Measurements from ENCODE around the gene KDF1. TPM values are rescaled to one million over a fixed set of nuclear protein-coding genes. Genes with fewer than 3 reads are reported as not detected.
"Not testable (repeated sequence)": the region's sequence is repeated elsewhere in the genome, so short reads cannot be mapped to it uniquely, and the experiment has no call there.

Gene KDF1
- total RNA-seq, 1 donor from 2014 or later, result 0.37 TPM

GRCh38 chr1:26996024-26996423 is 35.8 kb upstream of the KDF1 start:
- intact Hi-C loops (cut with micrococcal nuclease), result loop anchor here (5.0 kb wide), 1 partner anchor 101 kb away; no protein-coding TSS in a partner anchor
- DNase-seq (no peak), ATAC-seq (no peak)

GRCh38 chr1:26994787-26995517 is 34.7 kb upstream of the KDF1 start:
- intact Hi-C loops (cut with micrococcal nuclease), result loop anchor here (5.0 kb wide), 1 partner anchor 102 kb away; no protein-coding TSS in a partner anchor
- DNase-seq, result no peak
- no peak for ATAC-seq

- intact Hi-C loops (cut with micrococcal nuclease), result no loop called here
- DNase-seq, result peak; percentile 57
- ATAC-seq, result peak; percentile 4
Observed at GRCh38 chr1:26994020-26994786, 33.9 kb upstream of the KDF1 start.

- ATAC-seq, result peak; percentile 75
- intact Hi-C loops (cut with micrococcal nuclease), result no loop called here
- peak; percentile 88 for DNase-seq
Observed at GRCh38 chr1:26993237-26994019, 33.2 kb upstream of the KDF1 start, which contains the start of gene TRNP1. Gene TRNP1 (plus strand): TSS chr1:26993692. CDS start chr1:26993787, 95 bp downstream.

GRCh38 chr1:26991310-26992116 is 31.2 kb upstream of the KDF1 start:
- intact Hi-C loops (cut with micrococcal nuclease), result no loop called here
- DNase-seq (no peak), ATAC-seq (no peak)

GRCh38 chr1:26989403-26990109 is 29.3 kb upstream of the KDF1 start:
- ATAC-seq; DNase-seq; intact Hi-C loops (cut with micrococcal nuclease): not testable (repeated sequence)

GRCh38 chr1:26986658-26987057 is 26.4 kb upstream of the KDF1 start:
- intact Hi-C loops (cut with micrococcal nuclease), result no loop called here
- DNase-seq (no peak), ATAC-seq (no peak)

- intact Hi-C loops (cut with micrococcal nuclease), result no loop called here
- no peak for DNase-seq
- ATAC-seq, result no peak
Observed at GRCh38 chr1:26984291-26984690, 24.0 kb upstream of the KDF1 start.

GRCh38 chr1:26983863-26984262 is 23.6 kb upstream of the KDF1 start:
- ATAC-seq (no peak), DNase-seq (no peak)
- intact Hi-C loops (cut with micrococcal nuclease), result no loop called here

GRCh38 chr1:26981146-26981846 is 21.0 kb upstream of the KDF1 start:
- DNase-seq (no peak), ATAC-seq (no peak)
- intact Hi-C loops (cut with micrococcal nuclease), result no loop called here

- ATAC-seq, result no peak
- DNase-seq, result no peak
- intact Hi-C loops (cut with micrococcal nuclease), result no loop called here
Observed at GRCh38 chr1:26978901-26979300, 18.6 kb upstream of the KDF1 start.

- intact Hi-C loops (cut with micrococcal nuclease), result no loop called here
- ATAC-seq (no peak), DNase-seq (no peak)
Observed at GRCh38 chr1:26976621-26977510, 16.6 kb upstream of the KDF1 start.

- intact Hi-C loops (cut with micrococcal nuclease), result no loop called here
- ATAC-seq (no peak), DNase-seq (no peak)
Observed at GRCh38 chr1:26972821-26973220, 12.6 kb upstream of the KDF1 start.

GRCh38 chr1:26972390-26972789 is 12.1 kb upstream of the KDF1 start:
- DNase-seq, result no peak
- intact Hi-C loops (cut with micrococcal nuclease), result no loop called here

GRCh38 chr1:26971590-26971989 is 11.3 kb upstream of the KDF1 start:
- intact Hi-C loops (cut with micrococcal nuclease), result no loop called here
- DNase-seq (no peak), ATAC-seq (no peak)

More at GRCh38 chr1:26972390-26972789, 12.1 kb upstream of the KDF1 start:
- no peak for ATAC-seq

GRCh38 chr1:26970810-26971209 is 10.5 kb upstream of the KDF1 start:
- DNase-seq (no peak), ATAC-seq (no peak)
- intact Hi-C loops (cut with micrococcal nuclease), result no loop called here

- no peak for DNase-seq
- intact Hi-C loops (cut with micrococcal nuclease), result no loop called here
Observed at GRCh38 chr1:26965628-26966027, 5.4 kb upstream of the KDF1 start.

More at GRCh38 chr1:26965628-26966027, 5.4 kb upstream of the KDF1 start:
- no peak for ATAC-seq
